Progenitor cell of endocrine pancreas (in vitro differentiated cells): ENCODE results near the gene NFATC2. TPM values are rescaled to one million over a fixed set of nuclear protein-coding genes. Genes with fewer than 3 reads are reported as not detected.

Experiments used
- DNase-seq: peaks from one replicate; pipeline ENCODE4 v3.0.0; 2021; ENCODE audit warnings: low spot score; ENCODE audit not compliant: unreplicated experiment
- H3K27ac Mint-ChIP-seq: 2 replicates; pipeline ENCODE4 v1.8.0; 2021; ENCODE audit warnings: mild to moderate bottlenecking, moderate library complexity, mixed read lengths
- H3K27me3 Mint-ChIP-seq: 2 replicates; pipeline ENCODE4 v1.8.0; 2021; ENCODE audit warnings: mixed read lengths
- H3K36me3 Mint-ChIP-seq: 2 replicates; pipeline ENCODE4 v1.8.0; 2022; ENCODE audit warnings: mixed read lengths; ENCODE audit not compliant: insufficient read depth
- H3K4me1 Mint-ChIP-seq: 2 replicates; pipeline ENCODE4 v1.8.0; 2021; ENCODE audit warnings: low read depth, mixed read lengths
- H3K4me3 Mint-ChIP-seq: 2 replicates; pipeline ENCODE4 v1.8.0; 2021; ENCODE audit warnings: low read depth, mild to moderate bottlenecking, moderate library complexity, mixed read lengths
- H3K9me3 Mint-ChIP-seq: 2 replicates; pipeline ENCODE4 v1.8.0; 2021; ENCODE audit warnings: low read depth, mixed read lengths
- total RNA-seq: library from RNA; stranded (reverse); gene quantifications from 2 replicates; pipeline ENCODE4 v1.2.1, GENCODE V29; 2021
- TF ChIP-seq, protein P1 (sequence below): fragments of 200-600 bp; sonication (generic); IDR thresholded peaks from one replicate; pipeline ENCODE4 v1.5.0; 2021; ENCODE audit warnings: antibody characterized with exemption, mild to moderate bottlenecking; ENCODE audit not compliant: unreplicated experiment

NFATC2 gene
- total RNA-seq, 1 donor from 2014 or later: 11.2 TPM

GRCh38 chr20:51424270-51425117 is 118.0 kb downstream of the NFATC2 start:
- Mint-ChIP-seq H3K4me3 (no peak overlapping the region), H3K27ac (no peak overlapping the region), H3K36me3 (peaks cover 1% of the 10 kb centered on the region), H3K9me3 (no peaks in the 10 kb centered on the region), H3K4me1 (peaks cover 16% of the 10 kb centered on the region), H3K27me3 (peaks cover 20% of the 10 kb centered on the region)
- TF ChIP-seq, protein P1, sequence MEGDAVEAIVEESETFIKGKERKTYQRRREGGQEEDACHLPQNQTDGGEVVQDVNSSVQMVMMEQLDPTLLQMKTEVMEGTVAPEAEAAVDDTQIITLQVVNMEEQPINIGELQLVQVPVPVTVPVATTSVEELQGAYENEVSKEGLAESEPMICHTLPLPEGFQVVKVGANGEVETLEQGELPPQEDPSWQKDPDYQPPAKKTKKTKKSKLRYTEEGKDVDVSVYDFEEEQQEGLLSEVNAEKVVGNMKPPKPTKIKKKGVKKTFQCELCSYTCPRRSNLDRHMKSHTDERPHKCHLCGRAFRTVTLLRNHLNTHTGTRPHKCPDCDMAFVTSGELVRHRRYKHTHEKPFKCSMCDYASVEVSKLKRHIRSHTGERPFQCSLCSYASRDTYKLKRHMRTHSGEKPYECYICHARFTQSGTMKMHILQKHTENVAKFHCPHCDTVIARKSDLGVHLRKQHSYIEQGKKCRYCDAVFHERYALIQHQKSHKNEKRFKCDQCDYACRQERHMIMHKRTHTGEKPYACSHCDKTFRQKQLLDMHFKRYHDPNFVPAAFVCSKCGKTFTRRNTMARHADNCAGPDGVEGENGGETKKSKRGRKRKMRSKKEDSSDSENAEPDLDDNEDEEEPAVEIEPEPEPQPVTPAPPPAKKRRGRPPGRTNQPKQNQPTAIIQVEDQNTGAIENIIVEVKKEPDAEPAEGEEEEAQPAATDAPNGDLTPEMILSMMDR: no peak
- no peak for DNase-seq

GRCh38 chr20:51423810-51424209 is 118.7 kb downstream of the NFATC2 start:
- H3K4me3 Mint-ChIP-seq: no peak overlapping the region
- no peaks in the 10 kb centered on the region for H3K9me3 Mint-ChIP-seq
- H3K4me1 Mint-ChIP-seq: peaks cover 13% of the 10 kb centered on the region
- peaks cover 1% of the 10 kb centered on the region for H3K36me3 Mint-ChIP-seq
- TF ChIP-seq, protein P1: no peak
- peaks cover 20% of the 10 kb centered on the region for H3K27me3 Mint-ChIP-seq
- no peak for DNase-seq
- H3K27ac Mint-ChIP-seq: no peak overlapping the region

- H3K4me3 Mint-ChIP-seq: no peak overlapping the region
- H3K4me1 Mint-ChIP-seq: peaks cover 8% of the 10 kb centered on the region
- TF ChIP-seq, protein P1: no peak
- no peaks in the 10 kb centered on the region for H3K9me3 Mint-ChIP-seq
- peaks cover 1% of the 10 kb centered on the region for H3K36me3 Mint-ChIP-seq
- H3K27me3 Mint-ChIP-seq: peaks cover 19% of the 10 kb centered on the region
- no peak overlapping the region for H3K27ac Mint-ChIP-seq
- DNase-seq: no peak
These were observed 119.2 kb downstream of the NFATC2 start for GRCh38 chr20:51423290-51423667.

- Mint-ChIP-seq H3K9me3 (no peaks in the 10 kb centered on the region), H3K4me1 (peaks cover 2% of the 10 kb centered on the region), H3K36me3 (peaks cover 1% of the 10 kb centered on the region), H3K27me3 (peaks cover 13% of the 10 kb centered on the region), H3K27ac (no peak overlapping the region), H3K4me3 (no peak overlapping the region)
- DNase-seq: no peak
- TF ChIP-seq, protein P1: no peak
These were observed 119.8 kb downstream of the NFATC2 start for GRCh38 chr20:51422514-51423289.

GRCh38 chr20:51420805-51421204 is 121.7 kb downstream of the NFATC2 start:
- Mint-ChIP-seq H3K4me3 (no peak overlapping the region), H3K27ac (no peak overlapping the region), H3K4me1 (peaks cover 2% of the 10 kb centered on the region), H3K36me3 (peaks cover 3% of the 10 kb centered on the region), H3K9me3 (no peaks in the 10 kb centered on the region), H3K27me3 (peaks cover 4% of the 10 kb centered on the region)
- TF ChIP-seq, protein P1: no peak
- DNase-seq: no peak
